GM18519 (cell line): ENCODE measurements around the gene HEXIM2.
A peak's percentile ranks its signal among the peaks of the same experiment; 100 is the strongest.

Experiments used
- ATAC-seq: cut with Tn5 transposase; IDR thresholded peaks from one replicate; pipeline ENCODE4 v1.9.1; 2021; ENCODE audit warnings: mild to moderate bottlenecking, moderate library complexity; ENCODE audit not compliant: unreplicated experiment, low FRiP score

The HEXIM2 gene

DNA sequence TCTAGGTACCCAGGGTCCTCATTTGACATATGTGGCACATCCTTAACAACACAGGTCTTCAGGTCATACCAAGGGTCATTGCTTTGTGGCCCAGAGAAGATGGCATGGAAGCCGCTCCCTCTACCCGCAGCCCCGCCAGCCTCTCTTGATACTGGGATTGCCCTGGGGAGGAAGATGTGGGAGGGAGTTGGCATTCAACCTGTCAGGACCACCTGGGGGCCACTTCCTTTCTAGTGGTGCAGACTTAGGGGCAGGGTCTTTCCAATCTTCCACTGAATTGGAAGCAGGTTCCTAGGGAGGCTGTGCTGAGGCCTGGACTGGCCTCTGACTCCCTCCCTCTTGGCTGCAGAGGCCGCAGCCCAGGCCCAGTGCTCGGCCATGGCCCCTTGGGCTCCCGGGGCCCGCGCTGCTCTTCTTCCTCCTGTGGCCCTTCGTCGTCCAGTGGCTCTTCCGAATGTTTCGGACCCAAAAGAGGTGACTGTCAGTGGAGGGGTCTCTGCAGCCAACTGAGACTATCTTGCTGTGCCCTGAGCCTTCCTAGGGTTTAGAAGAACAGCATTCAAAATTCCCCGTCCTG lies 18.5 kb upstream of the HEXIM2 start:
- no peak for ATAC-seq

DNA sequence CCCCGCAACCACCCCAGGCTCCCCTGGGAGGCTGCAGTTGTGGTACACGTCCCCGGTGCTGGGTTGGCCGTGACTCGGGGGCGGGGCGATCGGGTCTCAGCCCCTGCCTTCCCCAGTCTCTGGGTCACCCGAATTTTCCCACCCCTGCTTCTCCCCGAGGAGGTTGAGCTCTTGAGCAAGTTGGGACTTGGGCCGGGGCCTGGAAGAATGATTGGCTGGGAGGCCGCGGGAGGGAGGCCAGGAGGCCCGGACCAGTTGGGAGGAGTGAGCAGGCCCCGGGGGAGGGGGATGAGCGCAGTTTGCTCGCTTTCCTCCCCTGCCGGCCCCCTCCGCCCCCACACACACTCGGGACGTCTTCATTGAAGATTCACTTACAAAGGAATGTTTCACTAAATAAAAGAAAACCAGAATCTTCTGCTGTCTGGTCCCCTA lies 17.9 kb upstream of the HEXIM2 start:
- ATAC-seq: no peak

DNA sequence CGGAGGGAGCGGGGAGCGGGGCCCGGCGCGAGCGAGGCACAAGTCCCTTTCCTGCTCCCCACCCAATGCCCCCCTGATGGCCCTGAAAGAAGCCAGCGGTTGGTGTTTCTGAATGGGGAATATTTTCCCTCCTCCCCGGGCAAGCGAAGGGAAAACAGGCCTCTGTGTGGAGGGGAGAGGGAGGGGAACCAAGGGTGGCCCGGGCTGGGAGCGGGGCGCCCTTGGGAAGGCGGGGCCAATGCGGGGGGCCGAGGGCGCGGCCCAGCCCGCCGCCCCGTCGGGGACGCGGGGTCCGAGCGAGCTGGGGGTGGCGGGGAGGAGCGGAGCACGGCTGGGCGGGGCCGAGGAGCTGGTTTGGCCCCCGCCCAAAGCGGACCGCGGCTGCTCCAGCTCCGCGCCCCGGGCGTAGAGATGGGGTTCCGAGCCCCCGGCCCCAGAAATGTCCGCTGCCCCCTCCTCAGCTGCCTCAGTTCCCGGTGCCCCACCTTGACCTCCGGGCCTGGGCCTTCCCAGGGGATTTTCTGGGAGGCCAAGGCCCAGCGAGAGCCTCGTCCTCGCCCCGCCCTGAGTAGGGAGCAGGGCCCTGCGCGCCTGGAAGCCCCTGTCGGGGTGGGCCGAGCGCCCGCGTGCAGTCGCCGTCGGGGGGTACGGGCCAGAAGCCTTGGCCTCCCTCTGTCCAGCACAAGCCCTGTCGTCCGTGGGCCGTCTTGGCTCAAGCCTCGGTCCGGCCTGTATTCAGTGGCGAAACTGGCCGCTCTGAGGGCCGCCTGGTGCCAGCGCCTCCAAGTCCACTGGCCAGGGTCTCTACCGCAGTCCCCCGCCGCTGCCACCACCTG lies 17.3 kb upstream of the HEXIM2 start:
- ATAC-seq: no peak

DNA sequence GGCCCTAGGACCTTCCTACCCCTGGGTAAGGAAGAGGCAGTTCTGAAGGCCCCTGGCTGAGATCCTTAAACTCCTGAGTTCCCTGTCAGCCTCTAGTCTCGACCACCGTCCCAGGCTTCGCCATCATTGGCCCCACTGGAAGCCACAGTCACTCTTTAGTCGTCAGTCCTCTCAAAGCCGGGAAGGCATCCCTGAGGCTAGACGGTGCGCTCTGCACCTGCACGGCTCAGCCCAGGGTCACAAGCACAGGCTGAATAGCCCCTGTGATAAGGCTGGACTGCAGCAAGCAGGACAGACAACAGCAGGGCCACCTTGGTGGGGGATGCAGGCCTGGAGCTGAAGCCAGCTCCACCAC lies 16.7 kb upstream of the HEXIM2 start:
- ATAC-seq: no peak

DNA sequence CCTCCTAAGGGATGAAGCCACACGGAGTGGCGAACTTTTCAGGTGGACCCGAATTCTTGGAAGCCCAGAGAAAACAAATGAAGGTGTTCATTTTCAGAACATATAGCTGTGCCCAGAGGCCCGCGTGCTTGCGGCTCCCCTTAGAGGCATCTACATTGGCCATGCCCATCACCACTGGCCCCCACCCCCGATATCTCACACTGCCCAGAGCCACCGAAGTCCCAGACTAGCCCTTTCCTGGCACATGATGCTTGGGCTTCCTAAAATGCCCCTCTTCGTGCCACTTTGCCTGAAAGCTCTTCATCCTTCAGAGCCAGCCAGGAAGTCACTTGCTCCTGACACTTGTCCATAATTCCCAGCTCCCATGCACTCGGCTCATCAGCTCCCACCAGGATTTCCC lies 15.5 kb upstream of the HEXIM2 start:
- ATAC-seq: no peak

DNA sequence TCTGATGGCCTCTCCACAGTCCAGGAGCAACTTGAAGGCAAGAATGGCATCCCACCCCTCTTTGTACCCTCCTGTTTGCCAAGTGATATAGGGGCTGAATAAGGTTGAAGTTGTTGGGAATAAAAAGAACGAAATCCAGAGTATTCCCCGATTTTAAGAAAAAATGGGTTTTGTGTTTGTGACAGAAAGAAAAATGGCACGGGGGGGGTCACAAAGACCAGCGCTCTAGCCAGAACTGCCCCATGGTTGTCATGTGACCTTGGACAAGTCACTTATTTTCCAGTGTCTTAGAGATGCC lies 15.1 kb upstream of the HEXIM2 start:
- ATAC-seq: no peak

DNA sequence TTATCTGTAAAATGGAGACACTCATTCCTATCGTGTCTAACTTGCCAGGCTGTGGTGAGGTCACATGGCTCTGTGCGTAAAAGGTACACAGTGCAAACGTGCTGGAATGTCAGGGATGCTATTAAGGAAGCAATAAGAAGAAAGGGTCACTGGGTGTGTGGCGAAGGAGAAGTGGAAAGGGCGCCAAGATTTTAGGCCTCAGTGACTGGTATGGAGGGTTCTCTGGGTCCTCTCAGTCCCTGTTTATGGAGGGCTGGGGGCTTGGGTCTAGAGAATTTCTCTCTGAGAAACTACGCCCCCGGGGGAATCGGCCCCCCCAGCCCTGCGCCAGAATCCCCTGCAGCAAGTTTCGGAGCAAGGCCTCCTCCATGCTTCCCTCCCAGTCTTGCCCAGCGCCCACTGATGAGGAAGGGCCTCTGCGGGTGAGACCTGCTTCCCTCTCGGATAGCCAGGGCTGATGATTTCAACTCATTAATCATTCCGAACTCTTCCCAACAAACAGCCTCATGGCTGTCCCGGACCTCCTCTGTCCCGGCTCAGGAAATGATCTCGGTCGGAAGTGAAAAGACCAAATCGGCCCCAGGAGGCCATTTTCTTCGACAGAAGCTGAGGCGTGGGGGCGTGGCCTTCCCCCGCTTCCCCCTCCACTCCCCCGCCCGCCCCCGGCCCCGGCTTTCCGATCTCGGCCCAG lies 14.6 kb upstream of the HEXIM2 start:
- ATAC-seq: no peak

DNA sequence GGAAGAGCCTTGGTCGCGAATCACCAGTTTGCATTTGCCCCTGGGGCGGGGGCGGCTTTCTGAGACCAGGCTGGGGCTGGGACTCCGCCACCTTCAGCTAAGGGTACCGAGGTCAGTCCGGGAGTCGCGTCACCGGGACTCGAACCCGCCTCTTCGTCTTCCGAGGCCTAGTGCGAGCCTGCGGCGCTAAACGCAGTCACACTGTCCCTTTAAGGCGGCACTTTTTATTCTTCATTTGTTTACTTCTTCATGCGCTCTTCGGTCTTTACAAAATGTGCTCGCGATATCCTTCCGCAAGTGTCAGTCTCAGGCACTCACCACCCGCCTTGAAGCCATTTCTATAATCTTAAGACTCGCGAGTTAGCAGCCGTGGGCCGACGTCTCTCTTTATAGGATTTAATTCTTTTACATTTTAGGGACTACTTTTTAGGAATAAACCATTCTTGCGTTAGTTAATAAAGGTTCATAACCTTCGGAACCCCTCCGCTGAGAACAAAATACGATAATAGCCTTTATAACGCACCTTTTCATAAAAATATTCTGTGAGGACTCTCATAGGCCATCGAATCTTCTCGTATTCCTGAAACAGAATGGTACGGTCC lies 14.0 kb upstream of the HEXIM2 start:
- ATAC-seq: no peak

DNA sequence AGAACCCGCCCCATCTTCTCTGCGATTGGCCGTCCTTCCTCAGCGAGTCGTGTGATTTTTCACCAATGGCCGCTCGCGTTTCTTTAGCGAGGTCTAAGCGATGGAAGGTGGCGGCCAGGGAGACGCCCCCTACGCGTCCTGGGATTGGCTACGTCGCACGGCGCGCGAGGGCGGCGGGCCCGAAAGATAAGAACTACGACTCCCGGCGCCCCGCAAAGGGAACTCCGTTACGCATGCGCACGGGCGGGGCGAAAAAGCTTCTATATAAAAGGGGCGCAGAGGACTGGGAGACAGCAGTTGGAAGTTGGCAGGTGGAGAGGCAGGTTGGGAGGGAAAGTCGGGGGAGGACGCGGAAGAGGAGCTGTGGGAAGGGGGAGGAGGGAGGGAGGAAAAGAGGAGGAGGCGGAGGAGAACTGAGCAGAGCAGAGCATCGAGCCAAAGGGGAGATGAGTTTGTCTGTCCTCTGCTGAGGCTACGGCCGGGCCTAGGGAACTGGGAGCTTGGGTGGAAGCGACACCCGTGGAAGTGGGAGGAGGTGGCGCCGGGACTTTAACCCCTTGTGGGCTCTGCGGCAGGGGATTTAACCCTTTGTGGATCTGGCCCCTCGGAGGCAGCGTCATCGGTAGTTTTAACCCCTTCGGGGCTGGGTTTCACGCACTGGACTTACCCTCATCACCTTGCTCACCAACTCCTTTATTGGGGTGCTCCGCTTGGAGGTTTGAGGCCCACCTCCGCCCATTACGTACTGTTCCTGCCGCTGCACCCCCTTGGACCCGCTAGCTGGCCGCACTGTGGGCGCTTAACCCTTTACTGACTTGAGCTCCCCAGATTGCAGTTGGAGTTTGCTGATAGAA lies 13.3 kb upstream of the HEXIM2 start, which contains the start of gene HEXIM1:
Gene HEXIM1 (plus strand): TSS at position 293 of the 854 bp plus-strand sequence. CDS start 716 bp downstream, outside the sequence.
- peak; percentile 46 for ATAC-seq

DNA sequence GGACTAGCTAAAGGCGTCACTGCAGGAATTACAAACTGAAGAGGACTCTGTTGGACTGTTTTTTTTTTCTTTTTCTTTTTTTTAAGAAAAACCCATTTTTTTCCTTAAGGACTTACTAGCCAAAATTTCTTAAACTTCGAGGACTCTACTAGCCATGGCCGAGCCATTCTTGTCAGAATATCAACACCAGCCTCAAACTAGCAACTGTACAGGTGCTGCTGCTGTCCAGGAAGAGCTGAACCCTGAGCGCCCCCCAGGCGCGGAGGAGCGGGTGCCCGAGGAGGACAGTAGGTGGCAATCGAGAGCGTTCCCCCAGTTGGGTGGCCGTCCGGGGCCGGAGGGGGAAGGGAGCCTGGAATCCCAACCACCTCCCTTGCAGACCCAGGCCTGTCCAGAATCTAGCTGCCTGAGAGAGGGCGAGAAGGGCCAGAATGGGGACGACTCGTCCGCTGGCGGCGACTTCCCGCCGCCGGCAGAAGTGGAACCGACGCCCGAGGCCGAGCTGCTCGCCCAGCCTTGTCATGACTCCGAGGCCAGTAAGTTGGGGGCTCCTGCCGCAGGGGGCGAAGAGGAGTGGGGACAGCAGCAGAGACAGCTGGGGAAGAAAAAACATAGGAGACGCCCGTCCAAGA lies 12.5 kb upstream of the HEXIM2 start:
- no peak for ATAC-seq

DNA sequence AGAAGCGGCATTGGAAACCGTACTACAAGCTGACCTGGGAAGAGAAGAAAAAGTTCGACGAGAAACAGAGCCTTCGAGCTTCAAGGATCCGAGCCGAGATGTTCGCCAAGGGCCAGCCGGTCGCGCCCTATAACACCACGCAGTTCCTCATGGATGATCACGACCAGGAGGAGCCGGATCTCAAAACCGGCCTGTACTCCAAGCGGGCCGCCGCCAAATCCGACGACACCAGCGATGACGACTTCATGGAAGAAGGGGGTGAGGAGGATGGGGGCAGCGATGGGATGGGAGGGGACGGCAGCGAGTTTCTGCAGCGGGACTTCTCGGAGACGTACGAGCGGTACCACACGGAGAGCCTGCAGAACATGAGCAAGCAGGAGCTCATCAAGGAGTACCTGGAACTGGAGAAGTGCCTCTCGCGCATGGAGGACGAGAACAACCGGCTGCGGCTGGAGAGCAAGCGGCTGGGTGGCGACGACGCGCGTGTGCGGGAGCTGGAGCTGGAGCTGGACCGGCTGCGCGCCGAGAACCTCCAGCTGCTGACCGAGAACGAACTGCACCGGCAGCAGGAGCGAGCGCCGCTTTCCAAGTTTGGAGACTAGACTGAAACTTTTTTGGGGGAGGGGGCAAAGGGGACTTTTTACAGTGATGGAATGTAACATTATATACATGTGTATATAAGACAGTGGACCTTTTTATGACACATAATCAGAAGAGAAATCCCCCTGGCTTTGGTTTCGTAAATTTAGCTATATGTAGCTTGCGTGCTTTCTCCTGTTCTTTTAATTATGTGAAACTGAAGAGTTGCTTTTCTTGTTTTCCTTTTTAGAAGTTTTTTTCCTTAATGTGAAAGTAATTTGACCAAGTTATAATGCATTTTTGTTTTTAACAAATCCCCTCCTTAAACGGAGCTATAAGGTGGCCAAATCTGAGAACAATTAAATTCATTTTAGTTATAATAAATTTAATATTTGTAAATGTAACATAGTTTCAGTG lies 11.7 kb upstream of the HEXIM2 start:
- ATAC-seq: no peak

DNA sequence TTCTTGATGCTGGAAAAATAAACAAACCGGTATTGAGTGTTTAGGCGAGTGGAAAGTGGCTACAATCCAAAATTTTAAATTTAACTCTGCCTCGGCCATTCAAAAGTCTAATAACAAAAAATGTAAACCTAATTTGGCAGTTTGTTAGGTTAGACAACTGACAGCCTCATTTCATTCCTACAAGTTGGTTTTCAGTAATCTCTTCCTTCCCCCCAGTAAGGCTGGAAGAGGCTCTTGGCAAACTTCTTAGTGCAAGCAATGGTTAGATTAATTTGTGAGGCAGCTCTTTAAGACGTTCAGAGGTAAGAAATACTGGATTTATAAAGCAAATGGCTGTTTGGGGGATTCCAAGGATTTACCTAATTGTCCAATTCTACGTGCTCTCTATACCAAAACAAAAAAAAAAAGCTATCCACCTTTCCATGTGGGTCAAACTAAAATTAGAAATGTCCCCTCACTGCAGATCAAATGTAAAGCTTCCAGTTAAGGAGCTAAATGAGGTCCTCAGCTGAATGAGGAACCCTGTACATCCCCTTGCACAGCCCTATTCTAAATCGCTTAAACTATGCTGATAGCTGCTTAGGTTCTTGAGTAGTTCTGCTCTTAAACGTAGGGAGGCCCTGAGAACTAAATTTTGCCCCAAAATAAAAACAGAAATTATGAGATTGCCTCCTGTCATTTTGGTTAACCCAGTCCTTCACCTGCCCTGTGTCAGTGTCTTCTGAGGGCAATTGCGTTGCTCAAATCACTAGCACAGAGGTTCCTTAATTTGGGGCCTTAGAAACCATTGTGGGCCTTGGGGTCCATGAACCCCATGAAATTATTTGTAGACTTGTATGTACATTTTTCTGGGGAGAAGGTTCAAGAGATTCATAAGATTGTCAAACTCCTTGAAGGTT lies 10.5 kb upstream of the HEXIM2 start:
- no peak for ATAC-seq

DNA sequence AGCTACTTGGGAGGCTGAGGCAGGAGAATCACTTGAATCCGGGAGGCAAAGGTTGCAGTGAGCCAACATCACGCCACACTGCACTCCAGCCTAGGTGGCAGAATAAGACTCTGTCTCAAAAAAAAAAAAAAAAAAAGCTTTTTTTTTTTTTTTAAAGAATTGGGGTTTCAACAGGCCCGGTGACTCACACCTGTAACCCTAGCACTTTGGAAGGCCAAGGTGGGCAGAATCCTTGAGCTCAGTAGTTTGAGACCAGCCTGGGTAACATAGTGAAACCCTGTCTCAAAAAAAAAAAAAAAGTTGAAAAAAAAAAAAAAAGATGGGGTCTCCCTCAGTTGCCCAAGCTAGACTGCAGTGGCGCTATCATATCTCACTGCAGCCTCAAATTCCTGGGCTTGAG lies 6.6 kb upstream of the HEXIM2 start:
- no peak for ATAC-seq

DNA sequence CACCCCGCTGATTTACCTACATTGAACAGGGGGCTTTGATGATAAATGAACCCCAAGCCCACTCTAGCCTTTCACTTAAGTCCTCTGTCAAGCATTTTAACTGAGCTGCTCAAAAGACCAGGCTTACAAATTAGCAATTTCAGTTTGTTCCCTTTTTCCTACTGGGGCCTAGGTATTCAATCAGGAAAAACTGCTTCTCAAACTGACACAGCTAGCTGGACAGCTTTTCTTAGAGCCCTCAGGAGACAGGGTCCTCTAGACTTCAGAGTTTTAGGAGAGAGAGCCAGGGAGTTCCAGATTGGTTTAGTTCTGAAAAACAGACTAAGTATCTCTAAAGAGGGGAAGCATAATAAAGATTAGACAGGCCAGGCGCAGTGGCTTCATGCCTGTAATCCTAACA lies 6.2 kb upstream of the HEXIM2 start:
- ATAC-seq: no peak

DNA sequence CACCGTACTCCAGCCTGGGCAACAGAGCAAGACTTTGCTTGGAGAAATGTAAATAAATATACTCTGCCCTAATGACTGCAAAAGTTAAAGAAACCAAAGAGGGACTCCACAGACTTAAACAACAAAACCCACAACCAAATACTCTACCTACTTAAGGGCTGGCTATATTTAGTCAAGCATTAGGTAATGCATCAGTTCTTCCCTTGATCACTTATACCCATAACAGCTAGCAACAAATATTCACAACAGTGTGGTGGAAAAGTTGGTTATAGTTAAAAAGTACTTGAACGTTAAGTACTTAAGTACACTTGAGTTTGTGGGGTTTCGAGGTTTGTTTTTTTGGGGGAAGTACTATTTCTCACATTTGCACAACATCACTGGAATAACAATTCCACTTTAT lies 5.4 kb upstream of the HEXIM2 start:
- no peak for ATAC-seq

DNA sequence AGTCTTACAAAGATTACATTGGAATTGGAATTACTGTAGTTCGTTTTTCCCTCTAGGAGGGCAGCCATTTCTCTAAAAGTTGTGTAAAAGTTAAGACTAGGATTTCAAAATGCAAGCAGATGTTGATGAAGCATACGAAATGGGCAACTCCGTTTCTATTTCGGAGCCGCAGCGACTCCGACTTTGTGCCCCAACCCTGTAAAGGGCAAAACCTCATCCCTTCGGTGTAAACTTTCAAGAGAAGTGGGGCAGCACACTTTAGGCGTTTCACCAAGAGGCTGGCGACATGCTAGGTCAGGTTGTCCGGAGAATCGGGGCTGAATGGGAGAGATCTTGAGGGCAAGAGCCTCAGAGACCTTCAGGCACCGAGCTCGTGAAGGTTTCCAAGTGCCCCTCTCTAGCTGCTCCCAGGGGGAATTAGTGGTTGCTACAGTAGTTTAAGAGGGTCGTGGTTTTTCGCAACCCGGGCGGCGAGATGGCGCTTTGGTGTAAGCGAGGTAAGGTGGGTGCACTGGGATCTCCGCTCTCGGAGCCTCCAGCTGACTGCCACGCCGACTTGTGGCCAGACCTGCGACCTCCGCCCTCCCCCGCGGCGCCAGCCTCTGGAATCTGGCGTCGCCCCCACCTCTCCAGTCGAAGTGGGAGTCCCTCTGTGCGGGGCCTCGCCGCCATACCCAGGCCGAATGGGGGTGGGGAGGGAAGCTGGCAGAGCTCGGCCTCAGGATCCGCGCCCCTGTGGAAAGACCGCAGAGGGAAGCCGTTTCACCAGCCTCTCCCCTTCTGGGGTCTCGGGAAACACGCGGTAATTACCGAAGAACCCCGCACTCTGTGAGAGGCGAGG lies 1.0 kb upstream of the HEXIM2 start:
- ATAC-seq: no peak
